Stimulated activated CD8-positive, alpha-beta memory T cell treated with anti-CD3 and anti-CD28 coated beads, Interleukin-12 subunit alpha, Interleukin-12 subunit beta, amount 100 ng/mL, for 24 hours (primary cell): Measurements from ENCODE around the gene NCOA7.
"Not testable (repeated sequence)": the region's sequence is repeated elsewhere in the genome, so short reads cannot be mapped to it uniquely, and the experiment has no call there.

ENCODE experiments used
- DNase-seq: peaks from one replicate; pipeline ENCODE4 v3.0.0-alpha.2; 2020; ENCODE audit errors: extremely low read depth

The NCOA7 gene

GRCh38 chr6:125791151-125791819, 525 bp downstream of the NCOA7 start:
- no peak for DNase-seq

- no peak for DNase-seq
Measured at GRCh38 chr6:125791820-125792165, 1.0 kb downstream of the NCOA7 start.

- no peak for DNase-seq
Measured at GRCh38 chr6:125792172-125792571, 1.4 kb downstream of the NCOA7 start.

- no peak for DNase-seq
Measured at GRCh38 chr6:125792680-125793079, 1.9 kb downstream of the NCOA7 start.

GRCh38 chr6:125793280-125793679, 2.5 kb downstream of the NCOA7 start:
- DNase-seq: no peak

GRCh38 chr6:125793863-125794262, 3.1 kb downstream of the NCOA7 start:
- no peak for DNase-seq

- no peak for DNase-seq
Measured at GRCh38 chr6:125794342-125795137, 3.8 kb downstream of the NCOA7 start.

- no peak for DNase-seq
Measured at GRCh38 chr6:125795301-125795700, 4.5 kb downstream of the NCOA7 start.

- no peak for DNase-seq
Measured at GRCh38 chr6:125797120-125797885, 6.5 kb downstream of the NCOA7 start.

- no peak for DNase-seq
Measured at GRCh38 chr6:125797886-125798444, 7.2 kb downstream of the NCOA7 start.

GRCh38 chr6:125798734-125799508, 8.2 kb downstream of the NCOA7 start:
- DNase-seq: no peak

GRCh38 chr6:125802383-125802782, 11.6 kb downstream of the NCOA7 start:
- DNase-seq: no peak

- DNase-seq: no peak
Measured at GRCh38 chr6:125802943-125803377, 12.2 kb downstream of the NCOA7 start.

- no peak for DNase-seq
Measured at GRCh38 chr6:125804264-125804663, 13.5 kb downstream of the NCOA7 start.

GRCh38 chr6:125804866-125805425, 14.2 kb downstream of the NCOA7 start:
- not testable (repeated sequence) for DNase-seq

GRCh38 chr6:125806813-125807212, 16.1 kb downstream of the NCOA7 start:
- DNase-seq: no peak

GRCh38 chr6:125807293-125807692, 16.5 kb downstream of the NCOA7 start:
- no peak for DNase-seq

GRCh38 chr6:125808060-125808459, 17.3 kb downstream of the NCOA7 start:
- DNase-seq: no peak

- DNase-seq: no peak
Measured at GRCh38 chr6:125808591-125808990, 17.8 kb downstream of the NCOA7 start.

GRCh38 chr6:125809570-125810170, 18.9 kb downstream of the NCOA7 start:
- DNase-seq: no peak

- no peak for DNase-seq
Measured at GRCh38 chr6:125810445-125810844, 19.7 kb downstream of the NCOA7 start.
